Smooth muscle cell of the brain vasculature (primary cell): Measurements from ENCODE around the gene NPAS2.

Experiments
- DNase-seq: peaks from one replicate; pipeline ENCODE4 v3.0.0-alpha.2; 2012; ENCODE audit warnings: low read depth, low spot score

The NPAS2 gene

GRCh38 chr2:100940240-100940639 is 120.3 kb downstream of the NPAS2 start:
- DNase-seq, result no peak

GRCh38 chr2:100940766-100941645 is 121.1 kb downstream of the NPAS2 start:
- DNase-seq, result no peak

- DNase-seq, result no peak
These were observed 121.8 kb downstream of the NPAS2 start for GRCh38 chr2:100941646-100942240.

- DNase-seq, result no peak
These were observed 124.9 kb downstream of the NPAS2 start for GRCh38 chr2:100944617-100945432.

- no peak for DNase-seq
These were observed 125.4 kb downstream of the NPAS2 start for GRCh38 chr2:100945433-100945740.

- DNase-seq, result no peak
These were observed 126.1 kb downstream of the NPAS2 start for GRCh38 chr2:100945930-100946607.

GRCh38 chr2:100948942-100949811 is 129.2 kb downstream of the NPAS2 start:
- no peak for DNase-seq

- DNase-seq, result no peak
These were observed 132.6 kb downstream of the NPAS2 start for GRCh38 chr2:100952512-100952911.

- DNase-seq, result no peak
These were observed 133.6 kb downstream of the NPAS2 start for GRCh38 chr2:100953406-100954043.

- DNase-seq, result no peak
These were observed 134.1 kb downstream of the NPAS2 start for GRCh38 chr2:100954044-100954420.

- DNase-seq, result no peak
These were observed 135.3 kb downstream of the NPAS2 start for GRCh38 chr2:100955226-100955625.

- no peak for DNase-seq
These were observed 136.1 kb downstream of the NPAS2 start for GRCh38 chr2:100956081-100956480.

GRCh38 chr2:100957996-100958653 is 138.2 kb downstream of the NPAS2 start:
- no peak for DNase-seq

GRCh38 chr2:100959225-100959880 is 139.4 kb downstream of the NPAS2 start:
- DNase-seq, result no peak

GRCh38 chr2:100960688-100961087 is 140.7 kb downstream of the NPAS2 start:
- no peak for DNase-seq

GRCh38 chr2:100962366-100963025 is 142.6 kb downstream of the NPAS2 start:
- DNase-seq, result no peak

- DNase-seq, result no peak
These were observed 143.1 kb downstream of the NPAS2 start for GRCh38 chr2:100963026-100963375.

GRCh38 chr2:100964222-100964621 is 144.3 kb downstream of the NPAS2 start:
- DNase-seq, result no peak

- no peak for DNase-seq
These were observed 144.8 kb downstream of the NPAS2 start for GRCh38 chr2:100964681-100965169.
